ENCODE data around the gene KCNK18. TPM values are rescaled to one million over a fixed set of nuclear protein-coding genes. Genes with fewer than 3 reads are reported as not detected.

The KCNK18 gene
- total RNA-seq, 1 donor from 2014 or later, result not detected

DNA sequence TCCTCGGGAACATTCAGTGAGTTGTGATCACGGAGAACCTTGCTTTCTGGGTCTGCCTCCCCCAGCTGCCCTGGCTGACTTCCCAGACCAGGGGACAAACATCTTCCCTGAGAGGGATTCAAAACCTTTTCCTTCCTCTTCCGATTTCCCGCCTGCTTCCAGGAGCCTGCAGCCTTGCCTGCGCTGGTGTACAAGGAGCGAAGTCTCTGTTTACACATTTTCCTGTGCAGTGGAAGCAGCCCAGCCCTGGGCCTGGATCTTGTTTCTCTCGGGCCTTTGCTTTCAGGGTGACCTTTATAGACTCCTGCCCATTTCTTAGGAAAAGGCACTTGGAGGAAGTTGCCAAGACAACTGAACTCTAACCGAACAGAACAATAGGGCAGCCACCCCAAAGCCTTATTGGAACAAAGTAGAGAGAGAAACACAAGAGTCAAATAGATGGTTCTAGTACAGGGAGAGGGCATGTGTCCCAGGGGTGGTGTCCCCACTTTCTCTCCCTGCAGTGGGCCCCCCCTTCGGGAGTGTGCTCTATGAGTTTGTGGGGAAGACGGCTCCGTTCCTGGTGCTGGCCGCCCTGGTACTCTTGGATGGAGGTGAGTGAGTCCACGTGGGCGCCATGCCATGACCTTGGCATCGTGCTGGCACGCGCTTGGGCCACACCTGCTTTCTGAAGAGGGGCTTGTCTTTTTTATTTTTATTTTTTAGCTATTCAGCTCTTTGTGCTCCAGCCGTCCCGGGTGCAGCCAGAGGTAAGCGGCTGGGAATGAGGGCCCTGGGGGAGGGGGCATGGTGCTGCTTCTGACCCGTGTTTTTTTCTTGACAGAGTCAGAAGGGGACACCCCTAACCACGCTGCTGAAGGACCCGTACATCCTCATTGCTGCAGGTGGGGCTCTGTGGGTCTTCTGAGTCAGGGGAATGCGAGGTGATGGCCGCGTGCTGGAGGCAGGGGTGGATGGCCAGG, 57.8 kb downstream of the KCNK18 start:
- intact Hi-C loops (cut with micrococcal nuclease), result no loop called here
- no peak for DNase-seq (ENCODE audit: low spot score)
- Mint-ChIP-seq H3K27ac (no peak overlapping the region), H3K27me3 (ENCODE audit: insufficient read depth) (peaks cover 11% of the 10 kb centered on the region), H3K9me3 (no peaks in the 10 kb centered on the region), H3K4me3 (no peak overlapping the region), H3K4me1 (ENCODE audit: low read depth) (peaks cover 12% of the 10 kb centered on the region), H3K36me3 (ENCODE audit: low read depth) (no peaks in the 10 kb centered on the region)

DNA sequence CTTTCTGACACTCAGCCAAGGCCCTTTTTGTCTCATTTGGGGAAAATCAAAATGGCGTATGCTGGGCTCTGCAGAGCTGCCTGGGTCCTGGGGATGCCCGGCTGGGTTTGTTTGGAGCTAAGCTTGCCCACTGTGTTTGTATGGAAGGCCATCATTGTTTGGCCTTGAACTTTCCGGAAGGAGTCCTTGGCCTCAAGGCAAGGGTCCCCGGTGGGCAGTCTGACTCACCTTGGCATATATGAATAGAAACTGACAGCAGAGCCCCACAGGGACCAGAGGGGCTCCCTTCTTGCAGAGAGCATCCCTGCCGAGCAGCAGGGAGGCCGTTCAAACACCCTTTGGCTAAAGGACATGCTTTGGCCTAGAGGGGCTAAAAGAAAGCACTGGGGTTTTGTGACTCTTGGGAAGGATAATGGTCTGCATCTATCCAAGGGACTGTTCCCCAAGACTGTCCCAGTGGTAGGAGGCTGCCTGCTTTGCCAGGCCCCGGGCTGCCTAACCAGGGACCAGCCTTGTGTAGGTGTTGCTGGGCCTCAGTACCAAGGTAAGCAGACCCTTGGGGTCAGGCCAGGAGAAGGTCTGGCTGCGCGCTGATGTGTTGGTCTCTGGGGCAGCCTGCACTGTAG, 58.7 kb downstream of the KCNK18 start:
- intact Hi-C loops (cut with micrococcal nuclease), result no loop called here
- H3K27ac Mint-ChIP-seq, result no peak overlapping the region

DNA sequence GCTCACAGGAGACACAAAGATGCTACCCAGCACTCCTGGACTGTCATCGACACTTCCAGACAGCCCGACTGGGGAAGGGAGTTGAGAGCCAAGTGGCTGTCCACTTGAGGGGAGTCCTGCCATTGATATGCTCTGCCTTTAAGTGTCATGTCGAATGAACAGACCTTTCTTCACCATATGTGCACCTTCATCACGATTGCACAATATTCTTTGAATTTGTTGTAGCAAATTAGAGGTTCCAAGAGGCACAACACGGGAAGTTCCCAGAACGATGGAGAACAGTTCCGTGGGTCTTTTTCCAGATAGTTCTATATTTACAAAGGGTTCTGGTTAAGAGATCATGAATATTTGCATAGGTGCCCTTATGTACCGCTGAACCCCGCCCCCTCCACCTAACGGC, 59.6 kb downstream of the KCNK18 start:
- Mint-ChIP-seq H3K27me3 (ENCODE audit: insufficient read depth) (peaks cover 5% of the 10 kb centered on the region), H3K4me3 (no peak overlapping the region), H3K27ac (no peak overlapping the region), H3K9me3 (no peaks in the 10 kb centered on the region), H3K4me1 (ENCODE audit: low read depth) (peaks cover 16% of the 10 kb centered on the region), H3K36me3 (ENCODE audit: low read depth) (no peaks in the 10 kb centered on the region)
- intact Hi-C loops (cut with micrococcal nuclease), result no loop called here
- no peak for DNase-seq (ENCODE audit: low spot score)

More for the DNA sequence above, 58.7 kb downstream of the KCNK18 start:
- DNase-seq (ENCODE audit: low spot score), result no peak
- Mint-ChIP-seq H3K4me1 (ENCODE audit: low read depth) (peaks cover 16% of the 10 kb centered on the region), H3K36me3 (ENCODE audit: low read depth) (no peaks in the 10 kb centered on the region), H3K27me3 (ENCODE audit: insufficient read depth) (peaks cover 8% of the 10 kb centered on the region), H3K4me3 (no peak overlapping the region), H3K9me3 (no peaks in the 10 kb centered on the region)

DNA sequence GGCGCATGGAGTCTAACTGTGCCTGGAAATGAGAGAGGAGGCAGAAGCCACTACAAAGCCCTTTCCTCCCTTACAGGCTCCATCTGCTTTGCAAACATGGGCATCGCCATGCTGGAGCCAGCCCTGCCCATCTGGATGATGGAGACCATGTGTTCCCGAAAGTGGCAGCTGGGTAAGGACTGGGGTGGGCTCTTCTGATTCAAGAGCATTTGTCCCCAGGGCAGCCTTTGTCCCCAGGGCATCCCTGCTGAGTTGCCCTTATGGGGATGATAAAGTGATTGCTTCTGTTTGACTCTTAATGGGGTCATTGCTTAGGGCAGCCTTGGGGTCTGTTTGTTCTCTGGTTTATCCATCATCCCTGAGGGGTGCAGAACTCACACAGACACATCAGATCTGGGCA, 60.4 kb downstream of the KCNK18 start:
- H3K27me3 Mint-ChIP-seq (ENCODE audit: insufficient read depth), result peaks cover 6% of the 10 kb centered on the region
- peaks cover 16% of the 10 kb centered on the region for H3K4me1 Mint-ChIP-seq (ENCODE audit: low read depth)
- H3K9me3 Mint-ChIP-seq, result no peaks in the 10 kb centered on the region
- no peak overlapping the region for H3K27ac Mint-ChIP-seq
- DNase-seq (ENCODE audit: low spot score), result no peak
- intact Hi-C loops (cut with micrococcal nuclease), result no loop called here
- H3K4me3 Mint-ChIP-seq, result no peak overlapping the region
- no peaks in the 10 kb centered on the region for H3K36me3 Mint-ChIP-seq (ENCODE audit: low read depth)

DNA sequence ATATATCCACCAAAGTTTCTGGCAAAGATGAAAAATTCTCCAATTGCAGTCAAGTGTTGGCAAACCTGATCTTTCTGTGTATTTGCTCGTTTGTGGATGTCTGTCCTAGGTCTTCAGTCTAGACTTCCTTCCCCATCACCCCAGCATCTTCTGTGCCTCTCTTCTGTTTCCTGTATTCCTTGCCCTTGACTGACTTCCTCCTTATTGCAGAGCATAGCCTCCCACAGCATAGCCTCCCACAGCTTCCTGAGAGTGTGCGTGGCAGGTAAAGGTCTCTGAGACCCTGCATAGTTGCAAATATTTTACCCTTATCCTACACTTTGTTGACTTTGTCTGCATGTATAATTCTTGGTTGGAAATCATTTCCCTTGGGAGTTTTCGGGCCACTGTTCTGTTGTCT, 62.0 kb downstream of the KCNK18 start:
- Mint-ChIP-seq H3K36me3 (ENCODE audit: low read depth) (no peaks in the 10 kb centered on the region), H3K27ac (no peak overlapping the region)

More for the DNA sequence above, 62.0 kb downstream of the KCNK18 start:
- Mint-ChIP-seq H3K9me3 (no peaks in the 10 kb centered on the region), H3K4me1 (ENCODE audit: low read depth) (peaks cover 16% of the 10 kb centered on the region), H3K27me3 (ENCODE audit: insufficient read depth) (peaks cover 8% of the 10 kb centered on the region), H3K4me3 (no peak overlapping the region)
- DNase-seq (ENCODE audit: low spot score), result no peak
- intact Hi-C loops (cut with micrococcal nuclease), result no loop called here

Other genes starting within 250 kb of the KCNK18 start
- not detected in 2 replicates for gene SHTN1, start 192.3 kb upstream of the KCNK18 start, total RNA-seq
- gene VAX1, start 59.2 kb upstream of the KCNK18 start, total RNA-seq, result not detected in 2 replicates
- gene SLC18A2, start 43.6 kb downstream of the KCNK18 start, total RNA-seq, result not detected in 2 replicates
- gene PDZD8, start 178.0 kb downstream of the KCNK18 start, total RNA-seq, result 20.2 and 24.5 TPM in 2 replicates

Data from activated T-helper 1 cell treated with anti-CD3 and anti-CD28 coated beads, Interleukin-12 subunit alpha, Interleukin-12 subunit beta, Interleukin-2, Interleukin-4 antibody, amounts not matched to agents 30 ng/mL and 10 ng/mL and 1 ng/mL, durations not matched to agents 14 hours and 24 hours and 36 hours (primary cell).